Transverse colon (tissue), 4 donors: ENCODE results near the gene CCDC12. TPM values are rescaled to one million over a fixed set of nuclear protein-coding genes. Genes with fewer than 3 reads are reported as not detected.

Experiments used
- DNase-seq: peaks from one replicate; pipeline ENCODE4 v3.0.0-alpha.2; 2019
- H3K27ac ChIP-seq, 4 donors: fragments of 200-600 bp; sonication (generic); 2 replicates each; pipeline ENCODE4 v1.5.1; 2016 to 2018; ENCODE audit warnings: inconsistent platforms in 4 of 4
- H3K27me3 ChIP-seq: fragments of 200-600 bp; sonication (generic); 2 replicates; pipeline ENCODE4 v1.5.1; 2017; ENCODE audit warnings: inconsistent platforms
- H3K36me3 ChIP-seq, 4 donors: fragments of 200-600 bp; sonication (generic); 2 replicates each; pipeline ENCODE4 v1.5.1; 2017 to 2019; ENCODE audit warnings: inconsistent platforms in 4 of 4
- H3K4me1 ChIP-seq, 4 donors: fragments of 200-600 bp; sonication (generic); 2 replicates each; pipeline ENCODE4 v1.5.1; 2017 to 2020; ENCODE audit warnings: inconsistent platforms in 4 of 4
- H3K4me3 ChIP-seq, 4 donors: fragments of 200-600 bp; sonication (generic); 1 replicate in 1 of 4; 2 replicates in 3 of 4; pipeline versions ENCODE4 v1.5.1 to v1.6.1; 2017 to 2019; ENCODE audit warnings: inconsistent platforms in 4 of 4
- H3K9me3 ChIP-seq, 2 donors: fragments of 200-600 bp; sonication (generic); 2 replicates each; pipeline ENCODE4 v1.5.1; 2017 to 2019; ENCODE audit warnings: inconsistent platforms in 2 of 2
- CTCF ChIP-seq, 5 experiments: fragments of 200-600 bp in 3 of 5; fragments of 450-650 bp in 2 of 5; sonication (generic) in 3 of 5; IDR thresholded peaks; 1 replicate in 2 of 5; 2 replicates in 3 of 5; pipeline ENCODE4 v1.5.1; 2016 to 2017; ENCODE audit warnings: antibody characterized with exemption in 5 of 5, inconsistent platforms in 3 of 5, mild to moderate bottlenecking in 2 of 5, moderate library complexity in 1 of 5
- EP300 ChIP-seq: sonication (generic); formaldehyde crosslinking; IDR thresholded peaks from one replicate; pipeline ENCODE4 v1.6.1; 2017; ENCODE audit warnings: antibody characterized with exemption, low read depth
- POLR2A ChIP-seq: fragments of 450-650 bp; IDR thresholded peaks from one replicate; pipeline ENCODE4 v1.6.1; 2016; ENCODE audit warnings: antibody characterized with exemption, mild to moderate bottlenecking, moderate library complexity
- POLR2AphosphoS5 ChIP-seq, 3 donors: sonication (generic); formaldehyde crosslinking; IDR thresholded peaks; one replicate each; pipeline ENCODE4 v1.6.1; 2016; ENCODE audit warnings: antibody characterized with exemption in 3 of 3
- WGBS, 2 donors: methylation state at CpG; one replicate each; pipeline ENCODE4 v1.1.5; 2018; ENCODE audit warnings: low coverage in 1 of 2; 5-methylcytosine and 5-hydroxymethylcytosine counted together
- in situ Hi-C, 4 donors: fragments of 200-750 bp; cut with MboI; loops; one replicate each; pipeline versions ENCODE4 v1.15.0 to v1.15.1; 2017; ENCODE audit warnings: low sequenced_read_pairs in 3 of 4, low pct_ligation_motif_present in 1 of 4, low pct_unique_long_range_greater_than_20kb in 1 of 4
- intact Hi-C: fragments of 100-400 bp; cut with DNase I; formaldehyde crosslinking; loops from one replicate; pipeline ENCODE4 v1.15.1; 2023; ENCODE audit warnings: low total_unique reads
- total RNA-seq, 4 donors: library from RNA; depleted of rRNA; stranded (reverse); fragments of >200 nt; gene quantifications; one replicate each; pipeline ENCODE4 v1.1.0, GENCODE V29; 2016

The CCDC12 gene
- total RNA-seq, 4 donors from 2014 or later = 50.1 to 72.9 (median 53.0) TPM

DNA sequence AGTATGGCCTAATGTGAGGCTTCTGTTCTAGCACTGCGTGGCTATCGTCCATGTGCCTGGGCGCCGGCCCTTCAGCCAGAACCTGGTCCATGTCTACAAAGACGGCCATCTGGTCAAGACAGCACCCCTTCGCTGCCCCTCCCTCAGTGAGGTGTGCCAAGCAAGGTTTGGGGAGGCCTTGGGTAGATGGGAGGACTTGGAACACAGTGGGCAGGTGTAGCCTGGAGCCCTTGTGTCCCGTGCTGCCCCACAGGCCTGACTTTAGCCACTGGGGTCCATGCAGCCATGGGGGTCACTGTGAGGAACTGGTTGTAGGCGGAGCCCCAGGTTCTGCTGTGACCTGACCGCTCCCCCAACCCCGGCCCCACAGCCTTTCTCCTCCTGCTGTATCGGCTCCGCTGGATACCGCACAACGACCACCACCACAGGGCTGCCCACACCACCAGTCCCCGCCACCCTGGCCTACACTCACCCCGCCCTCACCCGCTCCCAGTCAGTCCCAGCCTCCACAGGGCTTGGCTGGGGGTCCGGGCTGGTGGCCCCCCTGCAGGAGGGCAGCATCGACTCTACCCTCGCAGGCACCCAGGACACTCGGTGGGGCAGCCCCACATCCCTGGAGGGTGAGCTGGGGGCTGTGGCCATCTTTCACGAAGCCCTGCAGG, 19.5 kb upstream of the CCDC12 start:
- TF ChIP-seq CTCF (IDR thresholded peaks at IDR 0.05) = no peak
- no peak for TF ChIP-seq POLR2AphosphoS5 (IDR thresholded peaks at IDR 0.05)
- no peak for TF ChIP-seq POLR2A
- TF ChIP-seq EP300 = no peak

DNA sequence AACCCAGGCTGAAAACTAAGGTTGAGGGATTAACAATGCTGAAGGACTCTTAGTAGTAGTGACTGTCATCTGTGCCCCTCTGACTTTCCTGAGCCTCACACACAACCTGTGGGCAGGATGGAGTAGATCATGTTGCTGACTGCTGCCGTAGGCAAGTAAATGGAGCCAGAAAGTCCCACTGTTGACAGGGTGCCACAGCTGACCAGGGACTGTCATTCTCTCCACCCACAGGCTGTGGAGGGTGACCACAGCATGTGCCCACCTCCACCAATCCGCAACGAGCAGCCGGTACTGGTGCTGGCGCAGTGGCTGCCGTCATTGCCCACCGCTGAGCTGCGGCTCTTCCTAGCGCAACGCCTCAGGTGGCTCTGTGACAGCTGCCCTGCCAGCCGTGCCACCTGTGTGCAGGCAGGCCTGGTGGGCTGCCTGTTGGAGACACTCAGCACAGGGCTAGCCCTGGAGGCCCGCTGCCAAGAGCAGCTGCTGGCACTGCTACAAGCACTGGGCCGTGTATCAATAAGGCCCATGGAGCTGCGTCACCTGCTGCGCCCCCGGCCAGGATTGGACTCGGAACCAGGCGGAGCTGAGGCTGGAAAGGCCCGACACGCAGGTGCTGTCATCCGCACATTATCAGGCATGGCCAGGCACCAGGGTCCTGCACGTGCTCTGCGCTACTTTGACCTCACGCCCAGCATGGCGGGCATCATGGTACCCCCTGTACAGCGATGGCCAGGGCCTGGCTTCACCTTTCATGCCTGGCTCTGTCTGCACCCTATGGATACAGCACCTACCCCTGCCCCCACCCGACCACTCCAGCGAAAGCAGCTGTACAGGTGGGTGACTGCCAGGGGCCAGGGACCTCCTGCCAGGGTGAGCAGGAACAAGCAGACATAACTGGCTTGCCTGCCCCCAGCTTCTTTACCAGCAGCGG, 18.5 kb upstream of the CCDC12 start:
- no peak overlapping the region for H3K4me3 ChIP-seq
- TF ChIP-seq CTCF (IDR thresholded peaks at IDR 0.05) = no peak
- peaks cover 0 to 5% (median 0%) of the 10 kb centered on the region in 4 donors for H3K4me1 ChIP-seq
- DNase-seq = no peak
- intact Hi-C loops (loop anchor here (5.0 kb wide), 1 partner anchor 73 kb away; no protein-coding TSS in a partner anchor), in situ Hi-C loops (loop anchor here in 1 of 4 donors (10.0 kb wide), 1 partner anchor 70 kb away; no protein-coding TSS in a partner anchor)
- no peaks in the 10 kb centered on the region for H3K9me3 ChIP-seq
- H3K27ac ChIP-seq = no peak overlapping the region
- no peaks in the 10 kb centered on the region for H3K36me3 ChIP-seq
- 93 to 96% methylated on average over 3 to 18 of the region's 29 CpGs for WGBS, 2 donors
- no peaks in the 10 kb centered on the region for H3K27me3 ChIP-seq

More for the DNA sequence above, 19.5 kb upstream of the CCDC12 start:
- DNase-seq = no peak
- intact Hi-C loops = loop anchor here (5.0 kb wide), 1 partner anchor 74 kb away; no protein-coding TSS in a partner anchor
- WGBS, 2 donors = 94% methylated on average over 22 of the region's 22 CpGs; no CpG with 5 or more reads in 1 of the 2 donors
- H3K4me3 ChIP-seq = no peak overlapping the region
- in situ Hi-C loops = loop anchor here in 1 of 4 donors (10.0 kb wide), 1 partner anchor 71 kb away; no protein-coding TSS in a partner anchor
- H3K27me3 ChIP-seq = no peaks in the 10 kb centered on the region
- H3K36me3 ChIP-seq = peaks cover 0 to 8% (median under 1%) of the 10 kb centered on the region in 4 donors
- H3K4me1 ChIP-seq = peaks cover 0 to 5% (median 0%) of the 10 kb centered on the region in 4 donors
- H3K27ac ChIP-seq = no peak overlapping the region
- H3K9me3 ChIP-seq = no peaks in the 10 kb centered on the region

- Histone ChIP-seq H3K4me1 (peaks cover 0 to 5% (median 0%) of the 10 kb centered on the region in 4 donors), H3K27me3 (no peaks in the 10 kb centered on the region), H3K27ac (no peak overlapping the region), H3K36me3 (no peaks in the 10 kb centered on the region), H3K9me3 (no peaks in the 10 kb centered on the region), H3K4me3 (no peak overlapping the region)
- WGBS, 2 donors = 88% methylated on average over 5 of the region's 7 CpGs; no CpG with 5 or more reads in 1 of the 2 donors
- no peak for DNase-seq
- intact Hi-C loops = no loop called here
- TF ChIP-seq POLR2A (no peak), EP300 (no peak), CTCF (IDR thresholded peaks at IDR 0.05) (no peak), POLR2AphosphoS5 (IDR thresholded peaks at IDR 0.05) (no peak)
- in situ Hi-C loops = loop anchor here in 1 of 4 donors (10.0 kb wide), 1 partner anchor 69 kb away; no protein-coding TSS in a partner anchor
Observed at GRCh38 chr3:46993986-46994385, 17.4 kb upstream of the CCDC12 start.

- Histone ChIP-seq H3K36me3 (no peaks in the 10 kb centered on the region), H3K27me3 (no peaks in the 10 kb centered on the region), H3K4me1 (peaks cover 0 to under 1% (median 0%) of the 10 kb centered on the region in 4 donors), H3K4me3 (no peak overlapping the region), H3K9me3 (no peaks in the 10 kb centered on the region), H3K27ac (no peak overlapping the region)
- DNase-seq = no peak
- in situ Hi-C loops = loop anchor here in 1 of 4 donors (10.0 kb wide), 1 partner anchor 68 kb away; no protein-coding TSS in a partner anchor
- TF ChIP-seq CTCF (IDR thresholded peaks at IDR 0.05) (no peak), POLR2AphosphoS5 (IDR thresholded peaks at IDR 0.05) (no peak)
- intact Hi-C loops = no loop called here
- 80% methylated on average over 2 of the region's 2 CpGs; no CpG with 5 or more reads in 1 of the 2 donors for WGBS, 2 donors
Observed at GRCh38 chr3:46993292-46993691, 16.7 kb upstream of the CCDC12 start.
